HG03575 (cell line): ENCODE measurements around the gene CCDC78.
"Not testable (repeated sequence)": the region's sequence is repeated elsewhere in the genome, so short reads cannot be mapped to it uniquely, and the experiment has no call there.

Experiments used
- ATAC-seq: cut with Tn5 transposase; IDR thresholded peaks from one replicate; pipeline ENCODE4 v1.9.1; 2021; ENCODE audit not compliant: unreplicated experiment, insufficient number of reproducible peaks, low FRiP score; ENCODE audit errors: extremely low read depth

The CCDC78 gene

GRCh38 chr16:762595-763268, 36.5 kb upstream of the CCDC78 start:
- no peak for ATAC-seq

GRCh38 chr16:761625-762513, 35.6 kb upstream of the CCDC78 start:
- ATAC-seq, result no peak

- no peak for ATAC-seq
Measured at GRCh38 chr16:760545-761343, 34.5 kb upstream of the CCDC78 start, which contains the start of gene MSLN. TSS of gene MSLN (plus strand) at chr16:760734. CDS start at chr16:762681, 1,947 bp downstream.

GRCh38 chr16:760065-760464, 33.8 kb upstream of the CCDC78 start:
- ATAC-seq, result no peak

- ATAC-seq, result no peak
Measured at GRCh38 chr16:759110-759910, 33.1 kb upstream of the CCDC78 start.

GRCh38 chr16:756428-756827, 30.2 kb upstream of the CCDC78 start:
- no peak for ATAC-seq

- ATAC-seq, result no peak
Measured at GRCh38 chr16:754656-755055, 28.4 kb upstream of the CCDC78 start.

- not testable (repeated sequence) for ATAC-seq
Measured at GRCh38 chr16:754121-754607, 27.9 kb upstream of the CCDC78 start.

GRCh38 chr16:752007-752312, 25.7 kb upstream of the CCDC78 start:
- ATAC-seq, result no peak

- no peak for ATAC-seq
Measured at GRCh38 chr16:751152-752006, 25.1 kb upstream of the CCDC78 start.

GRCh38 chr16:750485-750884, 24.2 kb upstream of the CCDC78 start:
- ATAC-seq, result no peak

- no peak for ATAC-seq
Measured at GRCh38 chr16:749010-749409, 22.8 kb upstream of the CCDC78 start.

- ATAC-seq, result no peak
Measured at GRCh38 chr16:747978-748746, 21.9 kb upstream of the CCDC78 start.

- ATAC-seq, result no peak
Measured at GRCh38 chr16:746637-747036, 20.4 kb upstream of the CCDC78 start.

GRCh38 chr16:745739-746138, 19.5 kb upstream of the CCDC78 start:
- no peak for ATAC-seq

- no peak for ATAC-seq
Measured at GRCh38 chr16:743794-744500, 17.7 kb upstream of the CCDC78 start.

GRCh38 chr16:742894-743293, 16.7 kb upstream of the CCDC78 start:
- ATAC-seq, result not testable (repeated sequence)
